OCI-LY1 (cell line): ENCODE measurements around the gene RIOK3.

Experiments used
- EZH2 ChIP-seq: fragments of 200-600 bp; sonication (generic), shearing (Covaris generic); IDR thresholded peaks from 2 replicates; pipeline ENCODE4 v1.8.0; 2017; ENCODE audit warnings: borderline replicate concordance, mixed run types, mild to moderate bottlenecking, antibody characterized with exemption, low read length, moderate library complexity, mixed read lengths
- TF ChIP-seq, protein P1 (sequence below): fragments of 200-600 bp; sonication (generic), shearing (Covaris generic); IDR thresholded peaks from 2 replicates; pipeline ENCODE4 v1.5.1; 2017; ENCODE audit warnings: mild to moderate bottlenecking, antibody characterized with exemption, low read length, moderate library complexity, mixed read lengths

DNA sequence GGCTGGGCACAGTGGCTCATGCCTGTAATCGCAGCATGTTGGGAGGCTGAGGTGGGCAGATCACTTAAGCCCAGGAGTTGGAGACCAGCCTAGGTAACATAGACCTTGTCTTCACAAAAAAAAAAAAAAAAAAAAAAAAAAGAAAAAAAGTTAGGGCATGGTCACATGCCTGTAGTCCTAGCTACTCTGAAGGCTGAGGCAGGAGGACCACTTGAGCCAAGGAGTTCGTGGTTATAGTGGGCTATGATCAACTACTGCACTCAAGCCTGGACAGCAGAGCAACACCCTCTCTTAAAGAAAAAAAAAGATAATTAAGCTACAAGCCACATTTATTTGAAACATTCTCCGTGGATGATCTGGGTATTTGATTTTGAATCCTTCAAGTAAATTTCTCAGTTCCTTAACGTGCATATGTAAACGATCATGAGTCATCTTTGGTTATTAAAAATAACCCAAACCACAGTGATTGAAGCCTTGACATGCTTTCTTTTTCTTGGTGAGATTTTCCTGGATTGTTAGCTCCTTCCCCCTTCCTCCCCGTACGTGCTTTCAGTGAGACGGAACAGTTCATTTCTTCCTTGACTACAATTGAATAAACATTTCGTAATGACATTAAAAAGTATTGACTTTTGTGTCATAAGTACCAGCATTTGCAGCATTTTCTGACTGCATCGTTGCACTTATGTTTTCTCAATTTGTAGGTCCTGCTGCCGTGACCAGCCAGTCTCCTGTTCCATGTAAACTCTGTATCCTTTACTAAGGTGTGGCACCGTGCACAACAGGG lies 70.5 kb downstream of the RIOK3 start:
- TF ChIP-seq, protein P1, sequence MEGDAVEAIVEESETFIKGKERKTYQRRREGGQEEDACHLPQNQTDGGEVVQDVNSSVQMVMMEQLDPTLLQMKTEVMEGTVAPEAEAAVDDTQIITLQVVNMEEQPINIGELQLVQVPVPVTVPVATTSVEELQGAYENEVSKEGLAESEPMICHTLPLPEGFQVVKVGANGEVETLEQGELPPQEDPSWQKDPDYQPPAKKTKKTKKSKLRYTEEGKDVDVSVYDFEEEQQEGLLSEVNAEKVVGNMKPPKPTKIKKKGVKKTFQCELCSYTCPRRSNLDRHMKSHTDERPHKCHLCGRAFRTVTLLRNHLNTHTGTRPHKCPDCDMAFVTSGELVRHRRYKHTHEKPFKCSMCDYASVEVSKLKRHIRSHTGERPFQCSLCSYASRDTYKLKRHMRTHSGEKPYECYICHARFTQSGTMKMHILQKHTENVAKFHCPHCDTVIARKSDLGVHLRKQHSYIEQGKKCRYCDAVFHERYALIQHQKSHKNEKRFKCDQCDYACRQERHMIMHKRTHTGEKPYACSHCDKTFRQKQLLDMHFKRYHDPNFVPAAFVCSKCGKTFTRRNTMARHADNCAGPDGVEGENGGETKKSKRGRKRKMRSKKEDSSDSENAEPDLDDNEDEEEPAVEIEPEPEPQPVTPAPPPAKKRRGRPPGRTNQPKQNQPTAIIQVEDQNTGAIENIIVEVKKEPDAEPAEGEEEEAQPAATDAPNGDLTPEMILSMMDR, result no peak
- no peak for TF ChIP-seq EZH2
